Liver (tissue), 9 donors: Measurements from ENCODE around the gene FUT2. TPM values are rescaled to one million over a fixed set of nuclear protein-coding genes. Genes with fewer than 3 reads are reported as not detected.

ENCODE experiments used
- DNase-seq: peaks from one replicate; pipeline ENCODE4 v3.0.0-alpha.2; 2017; ENCODE audit warnings: low spot score
- H3K27ac ChIP-seq, 2 donors: one replicate each; pipeline ENCODE4 v1.7.0; 2013; ENCODE audit warnings: inconsistent platforms in 2 of 2, low read length in 2 of 2, control low read depth in 1 of 2, low read depth in 1 of 2, mild to moderate bottlenecking in 1 of 2
- H3K27me3 ChIP-seq, 4 donors: one replicate each; pipeline versions ENCODE4 v1.6.1 to v1.7.0; 2013; ENCODE audit warnings: low read length in 3 of 4, inconsistent platforms in 1 of 4, mild to moderate bottlenecking in 1 of 4, moderate library complexity in 1 of 4; ENCODE audit not compliant: control insufficient read depth in 4 of 4, insufficient read depth in 4 of 4
- H3K36me3 ChIP-seq, 4 donors: one replicate each; pipeline versions ENCODE4 v1.6.1 to v1.7.0; 2013; ENCODE audit warnings: low read length in 3 of 4, mild to moderate bottlenecking in 3 of 4, low read depth in 1 of 4, moderate library complexity in 1 of 4; ENCODE audit not compliant: control insufficient read depth in 4 of 4, insufficient read depth in 3 of 4
- H3K4me1 ChIP-seq, 4 donors: one replicate each; pipeline versions ENCODE4 v1.6.1 to v1.7.0; 2013; ENCODE audit warnings: low read length in 3 of 4, mild to moderate bottlenecking in 3 of 4, moderate library complexity in 1 of 4; ENCODE audit not compliant: control insufficient read depth in 4 of 4, insufficient read depth in 4 of 4
- H3K4me3 ChIP-seq, 3 donors: one replicate each; pipeline versions ENCODE4 v1.6.1 to v1.7.0; 2013; ENCODE audit warnings: low read length in 3 of 3, control low read depth in 1 of 3, low read depth in 1 of 3, mild to moderate bottlenecking in 1 of 3
- H3K9ac ChIP-seq, 2 donors: one replicate each; pipeline ENCODE4 v1.7.0; 2013; ENCODE audit warnings: low read length in 2 of 2, mild to moderate bottlenecking in 2 of 2, moderate library complexity in 2 of 2, control low read depth in 1 of 2, low read depth in 1 of 2
- H3K9me3 ChIP-seq, 4 donors: one replicate each; pipeline versions ENCODE4 v1.6.1 to v1.7.0; 2013; ENCODE audit warnings: low read length in 3 of 4; ENCODE audit not compliant: control insufficient read depth in 4 of 4
- EGR1 ChIP-seq, 2 donors: IDR thresholded peaks; 2 replicates each; pipeline ENCODE4 v1.6.1; 2016 to 2018; ENCODE audit warnings: antibody characterized with exemption in 2 of 2, low read depth in 2 of 2
- FOXA1 ChIP-seq: IDR thresholded peaks from 2 replicates; pipeline ENCODE4 v1.6.1; 2016; ENCODE audit warnings: antibody characterized with exemption
- HNF4A ChIP-seq, 2 donors: conservative IDR thresholded peaks; 2 replicates each; pipeline ENCODE4 v1.6.1; 2016; ENCODE audit warnings: antibody characterized with exemption in 2 of 2, mild to moderate bottlenecking in 2 of 2
- HNF4G ChIP-seq: IDR thresholded peaks from 2 replicates; pipeline ENCODE4 v1.6.1; 2016; ENCODE audit warnings: antibody characterized with exemption
- NR2F2 ChIP-seq: IDR thresholded peaks from 2 replicates; pipeline ENCODE4 v1.6.1; 2016; ENCODE audit warnings: antibody characterized with exemption
- RAD21 ChIP-seq, 2 donors: IDR thresholded peaks; 2 replicates each; pipeline ENCODE4 v1.6.1; 2016; ENCODE audit warnings: antibody characterized with exemption in 2 of 2, mild to moderate bottlenecking in 2 of 2
- RXRA ChIP-seq, 2 donors: IDR thresholded peaks; 2 replicates each; pipeline ENCODE4 v1.6.1; 2017 to 2018; ENCODE audit warnings: antibody characterized with exemption in 2 of 2, mild to moderate bottlenecking in 1 of 2
- YY1 ChIP-seq: IDR thresholded peaks from 2 replicates; pipeline ENCODE4 v1.6.1; 2016; ENCODE audit warnings: antibody characterized with exemption, mild to moderate bottlenecking
- WGBS: extraction: QIAGEN DNeasy Blood & Tissue Kit; methylation state at CpG from one replicate; pipeline ENCODE4 v1.1.7; 2013; 5-methylcytosine and 5-hydroxymethylcytosine counted together
- polyA plus RNA-seq, 2 donors: library from polyadenylated mRNA; stranded (reverse) in 1 of 2; unstranded in 1 of 2; fragments of 200-250 nt in 1 of 2; fragments of >200 nt in 1 of 2; fragmentation: Nextera tagmentation in 1 of 2; extraction: Ambion mirVana in 1 of 2; gene quantifications; one replicate each; pipeline versions ENCODE4 v1.2.1 to v1.2.3, GENCODE V29; 2013 to 2015
- total RNA-seq, 2 donors: library from RNA; depleted of rRNA; stranded (reverse); fragments of >200 nt; gene quantifications; one replicate each; pipeline ENCODE4 v1.2.3, GENCODE V29; 2014
- TF ChIP-seq, protein P1 (sequence below): IDR thresholded peaks from 2 replicates; pipeline ENCODE4 v1.6.1; 2016; ENCODE audit warnings: antibody characterized with exemption
- TF ChIP-seq, protein P2 (sequence below): fragments of 150-350 bp; IDR thresholded peaks from 2 replicates; pipeline ENCODE4 v1.5.1; 2017; ENCODE audit warnings: improper control_type of control experiment, low read depth, low read length; ENCODE audit not compliant: missing input control
- TF ChIP-seq, protein P3 (sequence below): IDR thresholded peaks from 2 replicates; pipeline ENCODE4 v1.6.1; 2016; ENCODE audit warnings: antibody characterized with exemption
- TF ChIP-seq, protein P4 (sequence below): IDR thresholded peaks from 2 replicates; pipeline ENCODE4 v1.6.1; 2016; ENCODE audit warnings: antibody characterized with exemption, mild to moderate bottlenecking
- TF ChIP-seq, protein P5 (sequence below): IDR thresholded peaks from 2 replicates; pipeline ENCODE4 v1.6.1; 2016; ENCODE audit warnings: antibody characterized with exemption
- donor health status: healthy.
- donor health status: healthy.
- donor health status: healthy.
- donor health status: healthy.
- donor health status: healthy.

Gene FUT2
- total and polyA plus RNA-seq, 4 donors: 0.02 to 0.38 (median 0.05) TPM; not detected in 1

DNA sequence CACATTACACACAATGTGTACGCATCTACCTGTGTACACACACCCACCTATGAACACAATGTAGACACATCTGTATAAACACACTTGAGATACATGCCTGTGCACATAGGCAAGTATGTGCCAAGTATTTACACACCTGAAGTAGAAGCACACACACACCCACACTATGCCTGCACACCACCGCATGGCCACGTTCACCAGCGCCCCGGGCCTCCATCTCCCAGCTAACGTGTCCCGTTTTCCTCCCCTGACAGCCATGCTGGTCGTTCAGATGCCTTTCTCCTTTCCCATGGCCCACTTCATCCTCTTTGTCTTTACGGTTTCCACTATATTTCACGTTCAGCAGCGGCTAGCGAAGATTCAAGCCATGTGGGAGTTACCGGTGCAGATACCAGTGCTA, 6.9 kb downstream of the FUT2 start (continued):
- TF ChIP-seq RXRA (IDR thresholded peaks at IDR 0.05) (no peak), EGR1 (IDR thresholded peaks at IDR 0.05; ENCODE audit: low read depth in 2 of 2) (no peak), HNF4G (no peak)

DNA sequence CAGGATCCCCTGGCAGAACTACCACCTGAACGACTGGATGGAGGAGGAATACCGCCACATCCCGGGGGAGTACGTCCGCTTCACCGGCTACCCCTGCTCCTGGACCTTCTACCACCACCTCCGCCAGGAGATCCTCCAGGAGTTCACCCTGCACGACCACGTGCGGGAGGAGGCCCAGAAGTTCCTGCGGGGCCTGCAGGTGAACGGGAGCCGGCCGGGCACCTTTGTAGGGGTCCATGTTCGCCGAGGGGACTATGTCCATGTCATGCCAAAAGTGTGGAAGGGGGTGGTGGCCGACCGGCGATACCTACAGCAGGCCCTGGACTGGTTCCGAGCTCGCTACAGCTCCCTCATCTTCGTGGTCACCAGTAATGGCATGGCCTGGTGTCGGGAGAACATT, 7.5 kb downstream of the FUT2 start:
- no peaks in the 10 kb centered on the region for H3K9me3 ChIP-seq
- DNase-seq: no peak
- TF ChIP-seq, protein P1, sequence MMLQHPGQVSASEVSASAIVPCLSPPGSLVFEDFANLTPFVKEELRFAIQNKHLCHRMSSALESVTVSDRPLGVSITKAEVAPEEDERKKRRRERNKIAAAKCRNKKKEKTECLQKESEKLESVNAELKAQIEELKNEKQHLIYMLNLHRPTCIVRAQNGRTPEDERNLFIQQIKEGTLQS: no peak
- TF ChIP-seq, protein P2, sequence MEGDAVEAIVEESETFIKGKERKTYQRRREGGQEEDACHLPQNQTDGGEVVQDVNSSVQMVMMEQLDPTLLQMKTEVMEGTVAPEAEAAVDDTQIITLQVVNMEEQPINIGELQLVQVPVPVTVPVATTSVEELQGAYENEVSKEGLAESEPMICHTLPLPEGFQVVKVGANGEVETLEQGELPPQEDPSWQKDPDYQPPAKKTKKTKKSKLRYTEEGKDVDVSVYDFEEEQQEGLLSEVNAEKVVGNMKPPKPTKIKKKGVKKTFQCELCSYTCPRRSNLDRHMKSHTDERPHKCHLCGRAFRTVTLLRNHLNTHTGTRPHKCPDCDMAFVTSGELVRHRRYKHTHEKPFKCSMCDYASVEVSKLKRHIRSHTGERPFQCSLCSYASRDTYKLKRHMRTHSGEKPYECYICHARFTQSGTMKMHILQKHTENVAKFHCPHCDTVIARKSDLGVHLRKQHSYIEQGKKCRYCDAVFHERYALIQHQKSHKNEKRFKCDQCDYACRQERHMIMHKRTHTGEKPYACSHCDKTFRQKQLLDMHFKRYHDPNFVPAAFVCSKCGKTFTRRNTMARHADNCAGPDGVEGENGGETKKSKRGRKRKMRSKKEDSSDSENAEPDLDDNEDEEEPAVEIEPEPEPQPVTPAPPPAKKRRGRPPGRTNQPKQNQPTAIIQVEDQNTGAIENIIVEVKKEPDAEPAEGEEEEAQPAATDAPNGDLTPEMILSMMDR: no peak
- H3K4me3 ChIP-seq: no peak overlapping the region
- no peaks in the 10 kb centered on the region for H3K36me3 ChIP-seq
- 92% methylated on average over 23 of the region's 23 CpGs for WGBS
- no peak overlapping the region for H3K9ac ChIP-seq
- H3K4me1 ChIP-seq: no peaks in the 10 kb centered on the region
- no peak overlapping the region for H3K27ac ChIP-seq
- H3K27me3 ChIP-seq: no peaks in the 10 kb centered on the region

DNA sequence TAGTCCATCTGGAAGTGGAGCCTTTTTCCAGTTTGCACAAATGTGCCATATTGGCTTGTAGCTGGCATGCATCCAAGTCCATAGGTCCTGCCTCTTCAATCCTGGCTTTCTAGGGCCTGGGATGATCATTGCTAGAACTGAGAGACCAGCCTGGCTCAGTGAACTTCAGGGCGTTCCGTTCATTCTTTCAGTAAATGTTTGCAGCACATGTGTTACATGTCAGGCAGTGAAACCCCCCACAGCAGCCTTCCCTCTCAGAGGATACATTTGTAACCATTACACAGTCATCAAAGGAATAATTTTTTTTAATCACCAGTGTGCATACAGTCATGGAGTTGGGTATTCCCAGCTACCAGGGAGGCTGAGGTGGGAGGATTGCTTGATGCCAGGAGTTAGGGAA, 9.7 kb downstream of the FUT2 start:
- TF ChIP-seq, protein P1: no peak
- TF ChIP-seq HNF4A (conservative IDR thresholded peaks at IDR 0.05) (no peak), RAD21 (IDR thresholded peaks at IDR 0.05) (no peak), YY1 (no peak), FOXA1 (no peak), HNF4G (no peak), NR2F2 (no peak)
- TF ChIP-seq, protein P3, sequence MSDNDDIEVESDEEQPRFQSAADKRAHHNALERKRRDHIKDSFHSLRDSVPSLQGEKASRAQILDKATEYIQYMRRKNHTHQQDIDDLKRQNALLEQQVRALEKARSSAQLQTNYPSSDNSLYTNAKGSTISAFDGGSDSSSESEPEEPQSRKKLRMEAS: no peak
- TF ChIP-seq, protein P4, sequence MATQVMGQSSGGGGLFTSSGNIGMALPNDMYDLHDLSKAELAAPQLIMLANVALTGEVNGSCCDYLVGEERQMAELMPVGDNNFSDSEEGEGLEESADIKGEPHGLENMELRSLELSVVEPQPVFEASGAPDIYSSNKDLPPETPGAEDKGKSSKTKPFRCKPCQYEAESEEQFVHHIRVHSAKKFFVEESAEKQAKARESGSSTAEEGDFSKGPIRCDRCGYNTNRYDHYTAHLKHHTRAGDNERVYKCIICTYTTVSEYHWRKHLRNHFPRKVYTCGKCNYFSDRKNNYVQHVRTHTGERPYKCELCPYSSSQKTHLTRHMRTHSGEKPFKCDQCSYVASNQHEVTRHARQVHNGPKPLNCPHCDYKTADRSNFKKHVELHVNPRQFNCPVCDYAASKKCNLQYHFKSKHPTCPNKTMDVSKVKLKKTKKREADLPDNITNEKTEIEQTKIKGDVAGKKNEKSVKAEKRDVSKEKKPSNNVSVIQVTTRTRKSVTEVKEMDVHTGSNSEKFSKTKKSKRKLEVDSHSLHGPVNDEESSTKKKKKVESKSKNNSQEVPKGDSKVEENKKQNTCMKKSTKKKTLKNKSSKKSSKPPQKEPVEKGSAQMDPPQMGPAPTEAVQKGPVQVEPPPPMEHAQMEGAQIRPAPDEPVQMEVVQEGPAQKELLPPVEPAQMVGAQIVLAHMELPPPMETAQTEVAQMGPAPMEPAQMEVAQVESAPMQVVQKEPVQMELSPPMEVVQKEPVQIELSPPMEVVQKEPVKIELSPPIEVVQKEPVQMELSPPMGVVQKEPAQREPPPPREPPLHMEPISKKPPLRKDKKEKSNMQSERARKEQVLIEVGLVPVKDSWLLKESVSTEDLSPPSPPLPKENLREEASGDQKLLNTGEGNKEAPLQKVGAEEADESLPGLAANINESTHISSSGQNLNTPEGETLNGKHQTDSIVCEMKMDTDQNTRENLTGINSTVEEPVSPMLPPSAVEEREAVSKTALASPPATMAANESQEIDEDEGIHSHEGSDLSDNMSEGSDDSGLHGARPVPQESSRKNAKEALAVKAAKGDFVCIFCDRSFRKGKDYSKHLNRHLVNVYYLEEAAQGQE: no peak
- TF ChIP-seq, protein P2: no peak
- TF ChIP-seq, protein P5, sequence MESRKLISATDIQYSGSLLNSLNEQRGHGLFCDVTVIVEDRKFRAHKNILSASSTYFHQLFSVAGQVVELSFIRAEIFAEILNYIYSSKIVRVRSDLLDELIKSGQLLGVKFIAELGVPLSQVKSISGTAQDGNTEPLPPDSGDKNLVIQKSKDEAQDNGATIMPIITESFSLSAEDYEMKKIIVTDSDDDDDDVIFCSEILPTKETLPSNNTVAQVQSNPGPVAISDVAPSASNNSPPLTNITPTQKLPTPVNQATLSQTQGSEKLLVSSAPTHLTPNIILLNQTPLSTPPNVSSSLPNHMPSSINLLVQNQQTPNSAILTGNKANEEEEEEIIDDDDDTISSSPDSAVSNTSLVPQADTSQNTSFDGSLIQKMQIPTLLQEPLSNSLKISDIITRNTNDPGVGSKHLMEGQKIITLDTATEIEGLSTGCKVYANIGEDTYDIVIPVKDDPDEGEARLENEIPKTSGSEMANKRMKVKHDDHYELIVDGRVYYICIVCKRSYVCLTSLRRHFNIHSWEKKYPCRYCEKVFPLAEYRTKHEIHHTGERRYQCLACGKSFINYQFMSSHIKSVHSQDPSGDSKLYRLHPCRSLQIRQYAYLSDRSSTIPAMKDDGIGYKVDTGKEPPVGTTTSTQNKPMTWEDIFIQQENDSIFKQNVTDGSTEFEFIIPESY: no peak
- Histone ChIP-seq H3K9ac (no peak overlapping the region), H3K27me3 (no peaks in the 10 kb centered on the region)

More for the DNA sequence above, 9.7 kb downstream of the FUT2 start:
- H3K27ac ChIP-seq: no peak overlapping the region
- no peaks in the 10 kb centered on the region for H3K36me3 ChIP-seq
- WGBS: 91% methylated on average over 2 of the region's 2 CpGs
- no peaks in the 10 kb centered on the region for H3K9me3 ChIP-seq
- no peaks in the 10 kb centered on the region for H3K4me1 ChIP-seq
- no peak overlapping the region for H3K4me3 ChIP-seq
- no peak for DNase-seq
